CD4-positive, alpha-beta T cell treated with Interferon alpha-2 for 1 hour (primary cell): ENCODE results near the gene BICD1.

Experiments
- DNase-seq, 2 donors: peaks; one replicate each; pipeline ENCODE4 v3.0.0-alpha.2; 2020 to 2022

BICD1 gene

GRCh38 chr12:32418903-32419519 is 312.4 kb downstream of the BICD1 start:
- no peak for DNase-seq

GRCh38 chr12:32419520-32419960 is 312.9 kb downstream of the BICD1 start:
- DNase-seq: no peak

GRCh38 chr12:32420356-32420755 is 313.7 kb downstream of the BICD1 start:
- no peak for DNase-seq

- no peak for DNase-seq
These were observed 316.9 kb downstream of the BICD1 start for GRCh38 chr12:32423559-32423958.

- DNase-seq: no peak
These were observed 324.4 kb downstream of the BICD1 start for GRCh38 chr12:32431025-32431424.
